Glomerular endothelial cell (primary cell): ENCODE measurements around the gene TMEM270. TPM values are rescaled to one million over a fixed set of nuclear protein-coding genes. Genes with fewer than 3 reads are reported as not detected.
"Not testable (repeated sequence)": the region's sequence is repeated elsewhere in the genome, so short reads cannot be mapped to it uniquely, and the experiment has no call there.

Experiments
- DNase-seq: peaks from one replicate; pipeline ENCODE4 v3.0.0-alpha.2; 2011; ENCODE audit warnings: low read depth, low spot score; ENCODE audit errors: extremely low read depth
- total RNA-seq: library from RNA; depleted of rRNA; stranded (reverse); fragments of >200 nt; gene quantifications from 2 replicates; pipeline ENCODE4 v1.2.3, GENCODE V29; 2015

TMEM270 gene
- total RNA-seq, 1 donor from 2014 or later = not detected

GRCh38 chr7:73831834-73832651 is 28.9 kb upstream of the TMEM270 start:
- DNase-seq = no peak

GRCh38 chr7:73832806-73833205 is 28.2 kb upstream of the TMEM270 start:
- DNase-seq = no peak

- no peak for DNase-seq
Measured at GRCh38 chr7:73833251-73833919, 27.6 kb upstream of the TMEM270 start.

DNA sequence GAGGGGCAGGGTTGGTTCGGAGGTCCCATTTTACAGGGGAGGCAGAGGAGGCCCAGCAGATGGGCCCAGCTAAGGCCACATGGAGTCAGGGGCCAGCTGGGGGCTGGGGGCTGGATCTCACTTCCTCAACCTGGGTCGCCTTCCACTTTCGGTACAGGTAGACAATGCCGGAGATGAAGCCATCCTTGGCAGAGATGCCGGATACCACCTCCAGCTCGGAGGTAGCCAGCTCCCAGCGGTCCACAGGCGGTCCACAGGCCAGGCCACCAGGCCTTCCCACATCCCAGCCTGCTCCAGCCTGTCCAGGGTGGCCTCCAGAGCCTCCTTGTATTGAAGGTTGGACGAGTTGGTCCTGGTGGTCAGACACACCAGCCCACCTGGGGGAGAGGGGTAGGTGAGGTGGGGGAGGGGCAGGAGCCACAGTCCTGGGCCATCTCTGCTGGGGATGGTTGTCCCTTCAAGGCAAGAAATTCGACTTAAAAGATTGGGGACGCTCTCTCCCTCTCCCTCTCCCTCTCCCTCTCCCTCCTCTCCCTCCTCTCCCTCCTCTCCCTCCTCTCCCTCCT is 26.2 kb upstream of the TMEM270 start:
- no peak for DNase-seq

- not testable (repeated sequence) for DNase-seq
Measured at GRCh38 chr7:73837167-73837566, 23.8 kb upstream of the TMEM270 start.

- DNase-seq = no peak
Measured at GRCh38 chr7:73838642-73839041, 22.3 kb upstream of the TMEM270 start.

- DNase-seq = no peak
Measured at GRCh38 chr7:73839290-73839689, 21.7 kb upstream of the TMEM270 start.

GRCh38 chr7:73839743-73840714 is 20.9 kb upstream of the TMEM270 start:
- no peak for DNase-seq

- DNase-seq = no peak
Measured at GRCh38 chr7:73840715-73841379, 20.1 kb upstream of the TMEM270 start.

GRCh38 chr7:73841689-73842066 is 19.3 kb upstream of the TMEM270 start:
- DNase-seq = no peak

DNA sequence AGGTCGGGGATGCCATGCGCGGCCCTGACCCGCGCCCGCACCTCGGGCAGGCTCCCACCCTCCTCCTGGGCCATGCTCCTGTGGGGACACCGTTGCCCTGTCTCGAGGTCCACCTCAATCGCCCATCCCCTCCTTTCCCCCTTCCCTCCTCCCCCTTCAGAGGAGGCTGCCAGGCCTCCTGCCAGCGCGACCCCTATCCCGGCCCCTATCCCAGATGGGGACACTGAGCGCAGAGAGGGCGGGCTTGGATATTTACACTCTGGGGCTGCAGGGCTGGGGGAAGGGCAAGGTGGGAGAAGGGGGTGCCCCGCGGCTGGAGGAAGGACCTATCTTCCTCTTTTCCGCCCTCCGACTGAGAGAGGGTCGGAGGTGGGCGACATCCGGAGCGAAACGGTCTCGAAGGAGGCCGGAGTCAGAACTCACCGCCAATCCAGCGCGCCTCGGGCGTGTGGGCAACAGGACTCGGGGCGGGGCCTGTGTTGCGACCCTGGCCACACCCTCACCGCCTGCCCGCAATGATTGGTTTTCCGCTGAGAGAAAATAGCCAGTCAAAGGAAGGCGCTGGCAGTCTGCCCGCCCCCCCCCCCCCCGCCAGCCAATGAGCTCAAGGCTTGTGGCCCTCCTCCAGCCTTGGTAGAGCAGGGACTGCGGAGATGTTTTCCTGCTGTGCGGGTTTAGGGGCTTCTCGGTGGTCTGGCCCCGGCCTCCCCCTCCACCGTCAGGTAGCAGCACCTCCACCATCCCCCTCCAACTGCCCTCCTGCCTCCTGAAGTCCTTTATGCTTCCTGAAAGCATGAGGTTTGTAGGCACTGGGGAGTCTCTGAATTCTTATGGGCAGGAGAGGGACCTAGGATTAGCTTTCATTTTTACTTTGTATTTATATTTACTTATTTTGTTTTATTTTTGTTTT is 18.6 kb upstream of the TMEM270 start, which contains the start of gene METTL27:
TSS of gene METTL27 (minus strand) at position 450 of the 910 bp plus-strand sequence. CDS start at position 74, 376 bp downstream.
- no peak for DNase-seq

- DNase-seq = no peak
Measured at GRCh38 chr7:73844131-73844547, 16.8 kb upstream of the TMEM270 start.

- no peak for DNase-seq
Measured at GRCh38 chr7:73844848-73845460, 16.0 kb upstream of the TMEM270 start.

GRCh38 chr7:73845701-73846195 is 15.2 kb upstream of the TMEM270 start:
- DNase-seq = not testable (repeated sequence)

DNA sequence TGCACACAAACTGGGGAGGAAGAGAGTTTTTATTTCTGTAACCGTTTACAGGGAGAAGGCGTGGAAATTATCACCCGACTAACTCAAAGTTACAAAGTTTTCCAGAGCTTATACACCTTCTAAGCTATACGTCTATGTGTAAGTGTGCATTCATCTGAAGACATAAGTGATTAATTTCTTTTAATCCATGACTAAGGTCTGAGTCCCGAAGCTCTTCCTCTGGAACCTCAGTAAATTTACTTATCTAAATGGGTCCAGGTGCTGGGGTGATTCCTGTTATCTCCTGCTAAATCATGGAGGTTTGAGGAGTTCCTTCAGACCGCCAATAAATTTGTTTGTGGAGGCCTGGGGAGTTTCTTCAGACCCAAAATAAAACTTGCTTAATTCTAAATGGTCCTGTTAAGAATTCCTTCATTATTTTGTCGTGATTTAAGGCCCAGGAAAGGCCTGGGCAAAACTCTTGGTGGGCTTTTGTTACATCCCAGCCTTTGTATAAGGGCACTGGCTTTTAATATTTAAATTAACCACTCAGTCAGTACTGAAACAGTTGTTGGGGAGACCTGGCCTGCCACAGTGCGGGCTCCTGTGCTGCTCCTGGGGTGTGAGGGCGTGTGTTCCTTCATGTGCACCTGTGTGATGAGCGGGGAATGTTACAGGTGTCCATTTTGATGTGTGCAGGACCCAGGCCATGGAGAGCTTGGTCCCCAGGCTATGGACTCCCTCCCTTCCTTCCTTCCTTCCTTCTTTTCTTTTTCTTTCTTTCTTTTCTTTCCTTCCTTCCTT is 12.8 kb upstream of the TMEM270 start:
- DNase-seq = no peak

DNA sequence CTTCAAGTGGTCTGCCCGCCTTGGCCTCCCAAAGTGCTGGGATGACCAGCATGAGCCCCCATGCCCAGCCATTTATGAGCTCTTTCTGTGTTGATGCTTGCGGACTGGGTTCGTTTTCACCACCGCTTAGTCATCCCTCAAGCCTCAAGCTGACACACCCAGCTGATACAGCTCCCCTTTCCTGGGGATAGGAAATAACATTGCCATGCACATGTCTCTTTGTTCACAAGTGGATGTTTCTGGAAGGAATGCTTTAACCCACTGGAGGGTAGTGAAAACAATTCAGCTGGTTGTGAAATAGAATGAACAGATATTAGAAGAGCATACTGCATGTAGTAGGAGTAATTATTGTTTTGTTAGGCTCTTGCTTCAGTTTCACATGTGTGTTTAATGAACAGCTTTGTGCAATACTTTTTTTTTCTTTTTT is 10.2 kb upstream of the TMEM270 start:
- no peak for DNase-seq
